BE2C (cell line): ENCODE results near the gene RHEBL1.

Experiments used
- DNase-seq: peaks from one replicate; pipeline ENCODE4 v3.0.0-alpha.2; 2020
- H3K27me3 ChIP-seq: fragments of 250-450 bp; sonication (Bioruptor Pico); 2 replicates; pipeline ENCODE4 v1.5.1; 2020; ENCODE audit warnings: mild to moderate bottlenecking
- H3K36me3 ChIP-seq: fragments of 250-450 bp; sonication (Bioruptor Pico); 2 replicates; pipeline ENCODE4 v1.5.1; 2020; ENCODE audit warnings: mild to moderate bottlenecking
- H3K4me1 ChIP-seq: fragments of 250-450 bp; sonication (Bioruptor Pico); 2 replicates; pipeline ENCODE4 v1.5.1; 2020
- H3K4me3 ChIP-seq: 2 replicates; pipeline ENCODE4 v1.5.1; 2011; ENCODE audit warnings: low read depth, low read length
- H3K9me3 ChIP-seq: fragments of 250-450 bp; sonication (Bioruptor Pico); 2 replicates; pipeline ENCODE4 v1.5.1; 2020
- CTCF ChIP-seq: IDR thresholded peaks from 2 replicates; pipeline ENCODE4 v1.5.1; 2012; ENCODE audit warnings: mild to moderate bottlenecking, low read depth, low read length

Gene RHEBL1

DNA sequence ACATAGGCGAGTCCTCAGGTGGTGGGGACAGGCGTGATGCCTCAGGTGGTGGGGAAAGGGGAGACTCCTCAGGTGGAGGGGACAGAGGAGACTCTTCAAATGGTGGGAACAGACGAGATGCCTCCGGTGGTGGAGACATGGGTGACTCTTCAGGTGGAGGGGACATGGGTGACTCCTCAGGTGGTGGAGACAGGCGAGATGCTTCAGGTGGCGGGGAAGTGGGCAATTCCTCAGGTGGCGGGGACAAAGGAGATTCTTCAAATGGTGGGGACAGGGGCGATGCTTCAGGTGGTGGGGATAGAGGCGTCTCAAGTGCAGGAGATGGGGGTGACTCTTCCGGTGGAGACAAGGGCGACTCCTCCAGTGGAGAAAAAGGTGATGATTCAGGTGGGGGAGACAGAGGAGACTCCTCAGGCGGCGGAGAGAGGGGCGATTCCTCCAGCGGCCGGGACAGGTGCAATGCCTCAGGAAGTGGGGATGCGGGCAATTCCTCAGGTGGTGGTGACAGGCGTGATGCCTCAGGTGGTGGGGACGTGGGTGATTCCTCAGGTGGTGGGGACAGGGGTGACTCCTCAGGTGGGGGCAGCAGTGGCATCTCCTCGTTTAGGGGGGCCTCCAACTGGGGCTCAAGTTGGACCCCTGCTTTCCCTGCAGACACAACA lies 17.9 kb downstream of the RHEBL1 start:
- H3K9me3 ChIP-seq, result no peaks in the 10 kb centered on the region
- TF ChIP-seq CTCF, result no peak
- H3K4me3 ChIP-seq, result no peak overlapping the region
- DNase-seq, result no peak
- peaks cover 87% of the 10 kb centered on the region for H3K36me3 ChIP-seq
- H3K4me1 ChIP-seq, result no peaks in the 10 kb centered on the region
- H3K27me3 ChIP-seq, result no peaks in the 10 kb centered on the region

DNA sequence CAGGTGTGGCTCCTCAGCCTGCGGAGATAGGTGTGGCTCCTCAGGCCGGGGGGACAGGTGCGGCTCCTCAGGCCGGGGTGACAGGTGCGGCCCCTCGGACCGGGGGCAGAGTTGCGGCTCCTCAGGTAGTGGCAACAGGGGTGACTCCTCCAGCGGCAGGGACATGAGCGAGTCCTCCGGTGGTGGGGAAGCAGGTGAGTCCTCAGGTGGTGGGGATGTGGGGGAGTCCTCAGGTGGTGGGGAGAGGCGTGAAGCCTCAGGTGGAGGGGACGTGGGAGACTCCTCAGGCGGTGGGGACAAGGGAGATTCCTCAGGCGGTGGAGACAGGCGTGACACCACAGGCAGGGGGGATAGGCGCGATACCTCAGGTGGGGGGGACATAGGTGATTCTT lies 18.4 kb downstream of the RHEBL1 start:
- no peak for DNase-seq
- TF ChIP-seq CTCF, result no peak
- H3K27me3 ChIP-seq, result no peaks in the 10 kb centered on the region
- no peaks in the 10 kb centered on the region for H3K4me1 ChIP-seq
- H3K36me3 ChIP-seq, result peaks cover 92% of the 10 kb centered on the region
- no peak overlapping the region for H3K4me3 ChIP-seq
- no peaks in the 10 kb centered on the region for H3K9me3 ChIP-seq

GRCh38 chr12:49050507-49051372 lies 19.0 kb downstream of the RHEBL1 start:
- Histone ChIP-seq H3K4me1 (no peaks in the 10 kb centered on the region), H3K9me3 (no peaks in the 10 kb centered on the region), H3K27me3 (no peaks in the 10 kb centered on the region), H3K4me3 (no peak overlapping the region), H3K36me3 (peaks cover 96% of the 10 kb centered on the region)
- TF ChIP-seq CTCF, result no peak
- no peak for DNase-seq

DNA sequence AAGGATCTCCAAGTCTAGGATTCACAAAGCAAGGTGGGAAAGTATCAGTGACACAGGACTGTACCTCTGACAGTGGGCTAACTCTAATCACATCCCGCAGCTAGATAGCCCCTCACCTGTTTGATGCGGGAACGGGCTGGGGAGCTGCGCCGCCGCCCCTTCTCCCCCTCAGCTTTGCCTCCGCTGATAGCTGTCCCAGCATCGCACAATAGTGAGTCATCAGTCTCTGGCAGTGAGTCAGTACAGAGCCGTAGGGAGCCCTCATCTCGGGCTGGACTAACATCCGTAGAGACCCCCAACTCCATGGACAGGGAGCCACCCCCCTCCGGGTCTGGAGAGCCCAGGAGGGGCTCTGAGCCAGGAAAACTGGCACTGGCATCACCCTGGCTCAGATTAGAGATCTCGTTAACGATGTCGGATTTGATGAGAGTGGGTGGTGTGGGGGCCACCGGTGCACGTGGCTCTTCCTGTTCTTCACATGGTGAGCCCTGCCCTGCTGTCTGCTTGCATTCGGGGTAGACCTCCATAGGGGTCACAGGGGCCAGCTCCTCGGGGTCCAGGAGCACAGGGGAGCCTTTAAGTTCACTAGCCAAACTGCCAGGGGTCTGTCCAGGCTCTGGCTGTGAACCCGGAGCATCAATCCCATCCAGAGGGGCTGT lies 20.1 kb downstream of the RHEBL1 start:
- peaks cover 94% of the 10 kb centered on the region for H3K36me3 ChIP-seq
- H3K9me3 ChIP-seq, result no peaks in the 10 kb centered on the region
- no peak overlapping the region for H3K4me3 ChIP-seq
- no peaks in the 10 kb centered on the region for H3K4me1 ChIP-seq
- no peak for TF ChIP-seq CTCF
- H3K27me3 ChIP-seq, result no peaks in the 10 kb centered on the region
- DNase-seq, result no peak

DNA sequence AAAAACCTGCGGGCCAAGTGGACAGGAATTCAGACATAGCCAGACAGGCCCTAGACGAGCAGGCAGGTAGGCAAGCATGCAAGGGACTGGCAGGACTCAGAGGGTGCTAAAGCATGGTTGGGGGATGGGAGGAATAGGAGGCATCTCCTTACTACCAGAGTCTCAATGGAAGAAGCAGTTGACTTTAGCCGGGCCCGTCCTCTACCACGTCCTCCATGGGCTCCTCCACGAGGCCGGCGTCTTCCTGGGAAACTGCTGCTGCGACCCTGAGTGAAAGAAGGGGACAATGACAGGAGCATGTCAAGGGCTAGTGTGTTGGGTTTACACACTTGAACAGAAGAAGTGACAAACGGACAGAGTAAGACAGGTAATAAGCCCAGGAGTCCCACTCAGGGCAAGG lies 20.8 kb downstream of the RHEBL1 start:
- Histone ChIP-seq H3K9me3 (no peaks in the 10 kb centered on the region), H3K36me3 (peaks cover 91% of the 10 kb centered on the region), H3K4me3 (no peak overlapping the region), H3K27me3 (no peaks in the 10 kb centered on the region), H3K4me1 (no peaks in the 10 kb centered on the region)
- no peak for TF ChIP-seq CTCF
- no peak for DNase-seq
